Measurements from ENCODE around the gene DNTTIP2. TPM values are rescaled to one million over a fixed set of nuclear protein-coding genes. Genes with fewer than 3 reads are reported as not detected.
"Not testable (repeated sequence)": the region's sequence is repeated elsewhere in the genome, so short reads cannot be mapped to it uniquely, and the experiment has no call there.

Gene DNTTIP2
- total and polyA plus RNA-seq, 2 donors (not counting 1 experiment from before 2014, with no cell fraction given): 19.2 to 32.8 TPM

GRCh38 chr1:93850687-93851326, 28.2 kb downstream of the DNTTIP2 start:
- not testable (repeated sequence) for H3K9me3 ChIP-seq (ENCODE audit: control insufficient read depth, insufficient read depth, low read depth, low read length); H3K9ac ChIP-seq (ENCODE audit: insufficient read depth, low read length); H3K79me2 ChIP-seq (ENCODE audit: control insufficient read depth, insufficient read depth, low read length); H3K4me2 ChIP-seq (ENCODE audit: extremely low read depth, insufficient read depth, low read length); H3K36me3 ChIP-seq (ENCODE audit: control insufficient read depth, insufficient read depth, low read length); H3K27ac ChIP-seq (ENCODE audit: insufficient read depth, low read length); H4K20me1 ChIP-seq (ENCODE audit: control insufficient read depth, extremely low read depth, insufficient read depth, low read length); H3K4me3 ChIP-seq (replicated peaks in 1 of 4; ENCODE audit: control extremely low read depth in 1 of 4, insufficient read depth in 1 of 4, low read depth in 3 of 4, low read length in 4 of 4); H3K4me1 ChIP-seq (ENCODE audit: control insufficient read depth, extremely low read depth, insufficient read depth, low read length); H3K27me3 ChIP-seq (ENCODE audit: control insufficient read depth, insufficient read depth, low read length); H2AFZ ChIP-seq (ENCODE audit: low read length)
- DNase-seq (ENCODE audit: low read depth in 2 of 2): peak; percentile 53 to 70
- TF ChIP-seq CTCF (conservative IDR thresholded peaks at IDR 0.05 in 1 of 2, IDR thresholded peaks at IDR 0.05 in 1 of 2; ENCODE audit: low read depth in 1 of 2, low read length in 2 of 2): peak; percentile 45 to 47

GRCh38 chr1:93848350-93848883, 30.6 kb downstream of the DNTTIP2 start:
- H3K79me2 ChIP-seq (ENCODE audit: control insufficient read depth, insufficient read depth, low read length): no peaks in the 10 kb centered on the region
- peak overlapping the region; percentile 57 to 80 (median 75) for H3K4me3 ChIP-seq (replicated peaks in 1 of 4; ENCODE audit: control extremely low read depth in 1 of 4, insufficient read depth in 1 of 4, low read depth in 3 of 4, low read length in 4 of 4)
- no peaks in the 10 kb centered on the region for H4K20me1 ChIP-seq (ENCODE audit: control insufficient read depth, extremely low read depth, insufficient read depth, low read length)
- no peak overlapping the region for H3K9ac ChIP-seq (ENCODE audit: insufficient read depth, low read length)
- H3K27me3 ChIP-seq (ENCODE audit: control insufficient read depth, insufficient read depth, low read length): no peaks in the 10 kb centered on the region
- no peaks in the 10 kb centered on the region for H3K36me3 ChIP-seq (ENCODE audit: control insufficient read depth, insufficient read depth, low read length)
- peak overlapping the region; percentile 75 for H2AFZ ChIP-seq (ENCODE audit: low read length)
- TF ChIP-seq CTCF (conservative IDR thresholded peaks at IDR 0.05 in 1 of 2, IDR thresholded peaks at IDR 0.05 in 1 of 2; ENCODE audit: low read depth in 1 of 2, low read length in 2 of 2): no peak
- no peak for TF ChIP-seq EZH2 (IDR thresholded peaks at IDR 0.05; ENCODE audit: low read length, missing control alignments)
- peak overlapping the region; percentile 68 for H3K4me2 ChIP-seq (ENCODE audit: extremely low read depth, insufficient read depth, low read length)
- DNase-seq (ENCODE audit: low read depth in 2 of 2): no peak
- H3K27ac ChIP-seq (ENCODE audit: insufficient read depth, low read length): peak overlapping the region; percentile 88
- H3K4me1 ChIP-seq (ENCODE audit: control insufficient read depth, extremely low read depth, insufficient read depth, low read length): peaks cover 12% of the 10 kb centered on the region
- H3K9me3 ChIP-seq (ENCODE audit: control insufficient read depth, insufficient read depth, low read depth, low read length): no peaks in the 10 kb centered on the region

- peak; percentile 65 for DNase-seq (ENCODE audit: low read depth in 2 of 2)
- TF ChIP-seq CTCF (conservative IDR thresholded peaks at IDR 0.05 in 1 of 2, IDR thresholded peaks at IDR 0.05 in 1 of 2; ENCODE audit: low read depth in 1 of 2, low read length in 2 of 2) (no peak), EZH2 (IDR thresholded peaks at IDR 0.05; ENCODE audit: low read length, missing control alignments) (no peak)
- Histone ChIP-seq H3K9me3 (ENCODE audit: control insufficient read depth, insufficient read depth, low read depth, low read length) (no peaks in the 10 kb centered on the region), H3K4me1 (ENCODE audit: control insufficient read depth, extremely low read depth, insufficient read depth, low read length) (peaks cover 14% of the 10 kb centered on the region), H3K4me2 (ENCODE audit: extremely low read depth, insufficient read depth, low read length) (peak overlapping the region; percentile 68), H3K9ac (ENCODE audit: insufficient read depth, low read length) (peak overlapping the region; percentile 57), H3K79me2 (ENCODE audit: control insufficient read depth, insufficient read depth, low read length) (no peaks in the 10 kb centered on the region), H4K20me1 (ENCODE audit: control insufficient read depth, extremely low read depth, insufficient read depth, low read length) (no peaks in the 10 kb centered on the region), H3K27ac (ENCODE audit: insufficient read depth, low read length) (peak overlapping the region; percentile 88), H3K4me3 (replicated peaks in 1 of 4; ENCODE audit: control extremely low read depth in 1 of 4, insufficient read depth in 1 of 4, low read depth in 3 of 4, low read length in 4 of 4) (peak overlapping the region; percentile 57 to 80 (median 75)), H2AFZ (ENCODE audit: low read length) (peak overlapping the region; percentile 75), H3K27me3 (ENCODE audit: control insufficient read depth, insufficient read depth, low read length) (no peaks in the 10 kb centered on the region), H3K36me3 (ENCODE audit: control insufficient read depth, insufficient read depth, low read length) (no peaks in the 10 kb centered on the region)
Measured at GRCh38 chr1:93847811-93848288, 31.2 kb downstream of the DNTTIP2 start.
